NT2/D1 (cell line): Measurements from ENCODE around the gene MTERF4.
A peak's percentile ranks its signal among the peaks of the same experiment; 100 is the strongest.
"Not testable (repeated sequence)": the region's sequence is repeated elsewhere in the genome, so short reads cannot be mapped to it uniquely, and the experiment has no call there.

Experiments
- DNase-seq: peaks from one replicate; pipeline ENCODE4 v3.0.0-alpha.2; 2011; ENCODE audit warnings: low read depth, low spot score
- H3K27me3 ChIP-seq: 2 replicates; pipeline ENCODE4 v1.6.0; 2011; ENCODE audit warnings: mild to moderate bottlenecking; ENCODE audit not compliant: insufficient read length, insufficient read depth
- H3K36me3 ChIP-seq: 2 replicates; pipeline ENCODE4 v1.6.1; 2011; ENCODE audit warnings: mild to moderate bottlenecking, low read length, mixed read lengths; ENCODE audit not compliant: insufficient read depth, insufficient read length
- H3K4me1 ChIP-seq: 2 replicates; pipeline ENCODE4 v1.5.1; 2011; ENCODE audit not compliant: insufficient read depth, insufficient read length
- H3K4me3 ChIP-seq: 2 replicates; pipeline ENCODE4 v1.5.1; 2011; ENCODE audit warnings: low read depth; ENCODE audit not compliant: insufficient read length
- H3K9ac ChIP-seq: 2 replicates; pipeline ENCODE4 v1.6.0; 2011; ENCODE audit warnings: low read depth; ENCODE audit not compliant: insufficient read length
- H3K9me3 ChIP-seq: 2 replicates; pipeline ENCODE4 v1.5.1; 2011; ENCODE audit warnings: mild to moderate bottlenecking, low read length; ENCODE audit not compliant: insufficient read depth
- SUZ12 ChIP-seq: IDR thresholded peaks from 2 replicates; pipeline ENCODE4 v1.6.1; 2011; ENCODE audit not compliant: insufficient read length, insufficient read depth; ENCODE audit errors: extremely low read depth
- YY1 ChIP-seq: IDR thresholded peaks from 2 replicates; pipeline ENCODE4 v1.6.1; 2011; ENCODE audit not compliant: insufficient read length, insufficient read depth
- ZNF274 ChIP-seq: IDR thresholded peaks from 2 replicates; pipeline ENCODE4 v1.6.1; 2011; ENCODE audit warnings: mild to moderate bottlenecking, low read depth, low read length

MTERF4 gene

GRCh38 chr2:241109210-241110088, 7.4 kb upstream of the MTERF4 start:
- TF ChIP-seq YY1 = no peak
- TF ChIP-seq ZNF274 = no peak
- TF ChIP-seq SUZ12 = no peak
- Histone ChIP-seq H3K4me1 (no peaks in the 10 kb centered on the region), H3K36me3 (peaks cover 48% of the 10 kb centered on the region), H3K4me3 (no peak overlapping the region), H3K9me3 (no peaks in the 10 kb centered on the region), H3K27me3 (no peaks in the 10 kb centered on the region), H3K9ac (no peak overlapping the region)
- DNase-seq = no peak

GRCh38 chr2:241108271-241109209, 6.5 kb upstream of the MTERF4 start:
- no peak overlapping the region for H3K4me3 ChIP-seq
- H3K4me1 ChIP-seq = no peaks in the 10 kb centered on the region
- no peaks in the 10 kb centered on the region for H3K9me3 ChIP-seq
- TF ChIP-seq ZNF274 = no peak
- no peak for TF ChIP-seq YY1
- no peak for TF ChIP-seq SUZ12
- DNase-seq = no peak
- no peak overlapping the region for H3K9ac ChIP-seq
- H3K27me3 ChIP-seq = no peaks in the 10 kb centered on the region
- H3K36me3 ChIP-seq = peaks cover 43% of the 10 kb centered on the region

- Histone ChIP-seq H3K9ac (no peak overlapping the region), H3K4me1 (no peaks in the 10 kb centered on the region), H3K4me3 (no peak overlapping the region), H3K36me3 (peaks cover 37% of the 10 kb centered on the region), H3K9me3 (no peaks in the 10 kb centered on the region), H3K27me3 (no peaks in the 10 kb centered on the region)
- no peak for DNase-seq
- TF ChIP-seq ZNF274 (no peak), SUZ12 (no peak), YY1 (no peak)
Observed at GRCh38 chr2:241107031-241107783, 5.1 kb upstream of the MTERF4 start.

GRCh38 chr2:241105641-241106040, 3.6 kb upstream of the MTERF4 start:
- H3K4me1 ChIP-seq = peaks cover 3% of the 10 kb centered on the region

GRCh38 chr2:241104611-241105010, 2.5 kb upstream of the MTERF4 start:
- not testable (repeated sequence) for H3K4me3 ChIP-seq, H3K4me1 ChIP-seq, H3K9ac ChIP-seq, DNase-seq, H3K27me3 ChIP-seq, H3K9me3 ChIP-seq
- peaks cover 39% of the 10 kb centered on the region for H3K36me3 ChIP-seq

More at GRCh38 chr2:241105641-241106040, 3.6 kb upstream of the MTERF4 start:
- H3K9ac ChIP-seq = no peak overlapping the region
- no peak overlapping the region for H3K4me3 ChIP-seq
- DNase-seq = no peak
- peaks cover 28% of the 10 kb centered on the region for H3K36me3 ChIP-seq
- no peaks in the 10 kb centered on the region for H3K27me3 ChIP-seq
- no peaks in the 10 kb centered on the region for H3K9me3 ChIP-seq
- TF ChIP-seq ZNF274 = no peak
- TF ChIP-seq YY1 = no peak
- no peak for TF ChIP-seq SUZ12

- Histone ChIP-seq H3K9me3 (no peaks in the 10 kb centered on the region), H3K4me1 (peaks cover 3% of the 10 kb centered on the region), H3K27me3 (no peaks in the 10 kb centered on the region), H3K4me3 (peak overlapping the region; percentile 99), H3K36me3 (peaks cover 47% of the 10 kb centered on the region), H3K9ac (peak overlapping the region; percentile 98)
- DNase-seq = no peak
- TF ChIP-seq ZNF274 (no peak), SUZ12 (no peak), YY1 (no peak)
Observed at GRCh38 chr2:241103176-241103595, 1.1 kb upstream of the MTERF4 start.
